ENCODE data around the gene BEX4. TPM values are rescaled to one million over a fixed set of nuclear protein-coding genes. Genes with fewer than 3 reads are reported as not detected.

BEX4 gene
- total RNA-seq, 1 experiment from 2014 or later = not detected

GRCh38 chrX:103250977-103251376 lies 36.1 kb downstream of the BEX4 start:
- H3K4me1 Mint-ChIP-seq (ENCODE audit: insufficient read depth, unreplicated experiment) = peaks cover 7% of the 10 kb centered on the region
- DNase-seq (ENCODE audit: unreplicated experiment) = no peak
- H3K9me3 Mint-ChIP-seq (ENCODE audit: unreplicated experiment) = no peaks in the 10 kb centered on the region
- H3K27me3 Mint-ChIP-seq (ENCODE audit: insufficient read depth, unreplicated experiment) = peaks cover 44% of the 10 kb centered on the region
- peaks cover 16% of the 10 kb centered on the region for H3K36me3 Mint-ChIP-seq (ENCODE audit: insufficient read depth, unreplicated experiment)
- ChIA-PET CTCF (interaction anchor here (2.2 kb wide), 1 partner anchor 39 kb away, joined by 10 read pairs; no protein-coding TSS in a partner anchor), POLR2A (interaction anchor here (0.6 kb wide), 1 partner anchor 230 kb away, joined by 3 read pairs; no protein-coding TSS in a partner anchor)
- no TSS peak for BruUV-seq (replicated peaks)
- H3K4me3 Mint-ChIP-seq (ENCODE audit: unreplicated experiment) = no peak overlapping the region
- H3K27ac Mint-ChIP-seq (ENCODE audit: low read depth, unreplicated experiment) = no peak overlapping the region
- TF ChIP-seq, protein P1, sequence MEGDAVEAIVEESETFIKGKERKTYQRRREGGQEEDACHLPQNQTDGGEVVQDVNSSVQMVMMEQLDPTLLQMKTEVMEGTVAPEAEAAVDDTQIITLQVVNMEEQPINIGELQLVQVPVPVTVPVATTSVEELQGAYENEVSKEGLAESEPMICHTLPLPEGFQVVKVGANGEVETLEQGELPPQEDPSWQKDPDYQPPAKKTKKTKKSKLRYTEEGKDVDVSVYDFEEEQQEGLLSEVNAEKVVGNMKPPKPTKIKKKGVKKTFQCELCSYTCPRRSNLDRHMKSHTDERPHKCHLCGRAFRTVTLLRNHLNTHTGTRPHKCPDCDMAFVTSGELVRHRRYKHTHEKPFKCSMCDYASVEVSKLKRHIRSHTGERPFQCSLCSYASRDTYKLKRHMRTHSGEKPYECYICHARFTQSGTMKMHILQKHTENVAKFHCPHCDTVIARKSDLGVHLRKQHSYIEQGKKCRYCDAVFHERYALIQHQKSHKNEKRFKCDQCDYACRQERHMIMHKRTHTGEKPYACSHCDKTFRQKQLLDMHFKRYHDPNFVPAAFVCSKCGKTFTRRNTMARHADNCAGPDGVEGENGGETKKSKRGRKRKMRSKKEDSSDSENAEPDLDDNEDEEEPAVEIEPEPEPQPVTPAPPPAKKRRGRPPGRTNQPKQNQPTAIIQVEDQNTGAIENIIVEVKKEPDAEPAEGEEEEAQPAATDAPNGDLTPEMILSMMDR (IDR thresholded peaks at IDR 0.05; ENCODE audit: unreplicated experiment) = no peak
- intact Hi-C loops (cut with micrococcal nuclease) = no loop called here

DNA sequence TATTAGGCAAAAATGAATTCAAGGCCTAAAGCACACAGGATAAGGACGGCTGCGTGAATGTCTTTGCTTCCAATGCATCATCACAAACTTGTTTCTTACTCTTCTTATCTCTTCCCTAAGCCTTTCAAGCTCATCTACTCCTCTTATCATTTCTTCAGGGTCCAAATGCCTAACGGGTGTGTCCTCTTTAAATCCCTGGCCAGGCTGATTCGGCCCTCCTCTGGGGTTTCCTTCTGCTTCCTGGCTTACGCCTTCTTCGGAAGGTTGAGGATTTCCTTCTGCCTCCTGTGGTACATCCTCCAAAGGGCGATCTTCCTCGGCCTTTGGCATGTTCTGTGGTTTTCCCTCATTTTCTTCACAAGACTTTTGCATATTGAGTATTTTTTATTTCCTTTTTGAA lies 38.7 kb downstream of the BEX4 start:
- no peak for DNase-seq (ENCODE audit: unreplicated experiment)
- BruUV-seq (replicated peaks) = no TSS peak
- Mint-ChIP-seq H3K4me3 (ENCODE audit: unreplicated experiment) (peak overlapping the region; percentile 92), H3K36me3 (ENCODE audit: insufficient read depth, unreplicated experiment) (peaks cover 16% of the 10 kb centered on the region), H3K27me3 (ENCODE audit: insufficient read depth, unreplicated experiment) (peaks cover 63% of the 10 kb centered on the region), H3K4me1 (ENCODE audit: insufficient read depth, unreplicated experiment) (peaks cover 7% of the 10 kb centered on the region), H3K9me3 (ENCODE audit: unreplicated experiment) (no peaks in the 10 kb centered on the region), H3K27ac (ENCODE audit: low read depth, unreplicated experiment) (peak overlapping the region; percentile 66)
- TF ChIP-seq, protein P1 (IDR thresholded peaks at IDR 0.05; ENCODE audit: unreplicated experiment) = no peak
- intact Hi-C loops (cut with micrococcal nuclease) = no loop called here
- ChIA-PET POLR2A (interaction anchor here (1.0 to 1.9 kb wide), 4 partner anchors 14 to 211 kb away, joined by 3 to 5 read pairs (median 3); no protein-coding TSS in a partner anchor), CTCF (interaction anchor here (0.7 to 1.0 kb wide), 3 partner anchors 9 to 42 kb away, joined by 3 read pairs; no protein-coding TSS in a partner anchor)

GRCh38 chrX:103254171-103254824 lies 39.4 kb downstream of the BEX4 start:
- Mint-ChIP-seq H3K4me3 (ENCODE audit: unreplicated experiment) (peak overlapping the region; percentile 92), H3K27ac (ENCODE audit: low read depth, unreplicated experiment) (peak overlapping the region; percentile 66), H3K27me3 (ENCODE audit: insufficient read depth, unreplicated experiment) (peaks cover 70% of the 10 kb centered on the region), H3K9me3 (ENCODE audit: unreplicated experiment) (no peaks in the 10 kb centered on the region), H3K36me3 (ENCODE audit: insufficient read depth, unreplicated experiment) (peaks cover 16% of the 10 kb centered on the region), H3K4me1 (ENCODE audit: insufficient read depth, unreplicated experiment) (peaks cover 7% of the 10 kb centered on the region)
- CTCF ChIA-PET = interaction anchor here (0.6 to 0.7 kb wide), 3 partner anchors 13 to 277 kb away, joined by 3 read pairs; no protein-coding TSS in a partner anchor
- POLR2A ChIA-PET = interaction anchor here (0.5 to 1.9 kb wide), 5 partner anchors 13 to 210 kb away, joined by 3 to 5 read pairs (median 3); no protein-coding TSS in a partner anchor
- TF ChIP-seq, protein P1 (IDR thresholded peaks at IDR 0.05; ENCODE audit: unreplicated experiment) = no peak
- intact Hi-C loops (cut with micrococcal nuclease) = no loop called here
- DNase-seq (ENCODE audit: unreplicated experiment) = peak; percentile 35
- no TSS peak for BruUV-seq (replicated peaks)

DNA sequence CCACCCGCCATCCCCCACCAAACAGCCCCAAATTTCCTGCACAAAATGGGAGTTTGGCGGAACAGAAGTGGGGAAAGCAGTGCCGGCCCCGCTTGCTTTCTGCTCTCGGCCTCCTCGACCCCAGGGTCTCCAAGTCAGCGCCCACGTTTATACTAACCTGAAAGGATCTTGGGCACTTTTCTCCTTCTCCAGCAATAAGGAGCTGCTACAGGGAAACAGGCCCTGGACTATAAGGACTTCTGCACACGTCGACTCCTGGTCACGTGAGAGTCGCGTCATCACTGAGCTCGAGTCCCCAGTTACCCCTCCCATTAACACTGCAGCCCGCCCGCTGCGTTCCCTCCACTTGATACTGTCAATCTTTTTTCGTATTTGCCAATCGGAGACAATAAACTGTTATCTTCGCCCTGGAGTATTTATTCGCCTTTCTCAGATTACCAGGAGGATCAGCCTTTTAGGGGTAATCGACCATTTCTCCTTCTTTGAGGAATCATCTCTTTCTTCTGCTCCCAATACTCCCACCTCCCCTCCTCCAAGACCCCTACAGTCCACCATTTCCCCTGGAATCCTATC lies 40.1 kb downstream of the BEX4 start, which contains the start of gene TCEAL8:
TCEAL8 (minus strand) TSS at position 235 of the 573 bp plus-strand sequence. CDS start 1,176 bp downstream, outside the sequence.
- H3K27me3 Mint-ChIP-seq (ENCODE audit: insufficient read depth, unreplicated experiment) = peaks cover 72% of the 10 kb centered on the region
- peak within 1 kb of the TSS; percentile 92 for H3K4me3 Mint-ChIP-seq (ENCODE audit: unreplicated experiment)
- CTCF ChIA-PET = interaction anchor here (0.7 kb wide), 1 partner anchor 176 kb away, joined by 3 read pairs; no protein-coding TSS in a partner anchor
- BruUV-seq (replicated peaks) = no TSS peak
- TF ChIP-seq, protein P1 (IDR thresholded peaks at IDR 0.05; ENCODE audit: unreplicated experiment) = no peak
- DNase-seq (ENCODE audit: unreplicated experiment) = peak; percentile 70
- peak within 1 kb of the TSS; percentile 66 for H3K27ac Mint-ChIP-seq (ENCODE audit: low read depth, unreplicated experiment)
- H3K4me1 Mint-ChIP-seq (ENCODE audit: insufficient read depth, unreplicated experiment) = peaks cover 7% of the 10 kb centered on the region
- peaks cover 16% of the 10 kb centered on the region for H3K36me3 Mint-ChIP-seq (ENCODE audit: insufficient read depth, unreplicated experiment)
- H3K9me3 Mint-ChIP-seq (ENCODE audit: unreplicated experiment) = no peaks in the 10 kb centered on the region
- POLR2A ChIA-PET = interaction anchor here (0.5 to 1.9 kb wide), 5 partner anchors 19 to 209 kb away, joined by 3 to 5 read pairs (median 3); no protein-coding TSS in a partner anchor
- intact Hi-C loops (cut with micrococcal nuclease) = loop anchor here (5.0 kb wide), 1 partner anchor 207 kb away; no protein-coding TSS in a partner anchor
